Panc1 (cell line): Measurements from ENCODE around the gene CD34. TPM values are rescaled to one million over a fixed set of nuclear protein-coding genes. Genes with fewer than 3 reads are reported as not detected.
"Not testable (repeated sequence)": the region's sequence is repeated elsewhere in the genome, so short reads cannot be mapped to it uniquely, and the experiment has no call there.

Experiments used
- ATAC-seq: fragments of 200-7000 bp; cut with Tn5 transposase; 2 replicates; pipeline ENCODE4 v1.9.1; 2020; ENCODE audit warnings: mild to moderate bottlenecking, moderate library complexity
- BruUV-seq: library from RNA; stranded (reverse); fragments of 400-500 nt; replicated peaks from 2 replicates; lab custom pipeline; 2021; lab: Mats Ljungman, UMichigan
- CTCF ChIA-PET: fragments of 300-600 bp; sonication (Branson Sonifier 250); formaldehyde crosslinking; loops from one replicate; lab custom pipeline; 2022; ENCODE audit warnings: antibody characterized with exemption; lab: Charles Lee
- POLR2A ChIA-PET: fragments of 300-600 bp; sonication (Branson Sonifier 250); formaldehyde crosslinking; loops from one replicate; lab custom pipeline; 2022; ENCODE audit warnings: antibody characterized with exemption; lab: Charles Lee
- DNase-seq: peaks from one replicate; pipeline ENCODE4 v3.0.0-alpha.2; 2010; ENCODE audit warnings: low read depth, low spot score
- H3K27ac ChIP-seq: 2 replicates; pipeline ENCODE4 v1.5.1; 2011; ENCODE audit warnings: mild to moderate bottlenecking, low read length, inconsistent platforms
- H3K27me3 ChIP-seq: fragments of 200-500 bp; sonication (Bioruptor generic); 2 replicates; pipeline ENCODE4 v1.6.0; 2014; ENCODE audit warnings: low read length, inconsistent platforms; ENCODE audit not compliant: control insufficient read depth, insufficient read depth
- H3K36me3 ChIP-seq: fragments of 200-500 bp; sonication (Bioruptor generic); 2 replicates; pipeline ENCODE4 v1.5.1; 2014; ENCODE audit warnings: inconsistent platforms, mild to moderate bottlenecking, low read length, moderate library complexity; ENCODE audit not compliant: control insufficient read depth, insufficient read depth
- H3K4me1 ChIP-seq: 2 replicates; pipeline ENCODE4 v1.5.1; 2011; ENCODE audit warnings: inconsistent platforms, mild to moderate bottlenecking, low read length, moderate library complexity; ENCODE audit not compliant: control insufficient read depth, insufficient read depth
- H3K4me3 ChIP-seq, 2 experiments: 2 replicates each; pipeline ENCODE4 v1.5.1; 2011 to 2012; ENCODE audit warnings: low read depth in 2 of 2, low read length in 2 of 2, mild to moderate bottlenecking in 2 of 2, inconsistent platforms in 1 of 2, moderate library complexity in 1 of 2
- H3K9me3 ChIP-seq: fragments of 200-500 bp; sonication (Bioruptor generic); 2 replicates; pipeline ENCODE4 v1.5.1; 2014; ENCODE audit warnings: low read depth, mild to moderate bottlenecking, inconsistent platforms, low read length, moderate library complexity; ENCODE audit not compliant: control insufficient read depth, insufficient read depth
- POLR2AphosphoS5 ChIP-seq: IDR thresholded peaks from 2 replicates; pipeline ENCODE4 v1.6.1; 2012; ENCODE audit warnings: mild to moderate bottlenecking, low read depth, low read length, moderate library complexity
- SIN3A ChIP-seq: IDR thresholded peaks from 2 replicates; pipeline ENCODE4 v1.6.1; 2012; ENCODE audit warnings: low read depth, mild to moderate bottlenecking, low read length, moderate library complexity, borderline replicate concordance; ENCODE audit not compliant: insufficient read depth
- TCF7L2 ChIP-seq: IDR thresholded peaks from 2 replicates; pipeline ENCODE4 v1.6.1; 2011; ENCODE audit warnings: mild to moderate bottlenecking, low read depth, low read length, inconsistent platforms
- in situ Hi-C: cut with HindIII; loops from 2 replicates; pipeline ENCODE4 v1.10.0; 2016; ENCODE audit warnings: low sequenced_read_pairs, low pct_unique_long_range_greater_than_20kb
- intact Hi-C: fragments of 100-400 bp; cut with micrococcal nuclease; formaldehyde crosslinking; loops from one replicate; pipeline ENCODE4 v1.10.0; 2022; ENCODE audit not compliant: unreplicated experiment
- total RNA-seq: library from RNA; stranded (reverse); gene quantifications from one replicate; pipeline ENCODE4 v1.2.1, GENCODE V29; 2021; ENCODE audit not compliant: unreplicated experiment
- TF ChIP-seq, protein P1 (sequence below): fragments of 450-650 bp; IDR thresholded peaks from 2 replicates; pipeline ENCODE4 v1.5.1; 2017; ENCODE audit warnings: mild to moderate bottlenecking
- TF ChIP-seq, protein P2 (sequence below), 2 experiments: IDR thresholded peaks; 2 replicates each; pipeline ENCODE4 v1.6.1; 2011 to 2012; ENCODE audit warnings: low read depth in 2 of 2, control low read depth in 1 of 2, low read length in 1 of 2, mild to moderate bottlenecking in 1 of 2, moderate library complexity in 1 of 2; ENCODE audit not compliant: insufficient read depth in 1 of 2

CD34 gene
- total RNA-seq, 1 experiment from 2014 or later = 0.15 TPM

DNA sequence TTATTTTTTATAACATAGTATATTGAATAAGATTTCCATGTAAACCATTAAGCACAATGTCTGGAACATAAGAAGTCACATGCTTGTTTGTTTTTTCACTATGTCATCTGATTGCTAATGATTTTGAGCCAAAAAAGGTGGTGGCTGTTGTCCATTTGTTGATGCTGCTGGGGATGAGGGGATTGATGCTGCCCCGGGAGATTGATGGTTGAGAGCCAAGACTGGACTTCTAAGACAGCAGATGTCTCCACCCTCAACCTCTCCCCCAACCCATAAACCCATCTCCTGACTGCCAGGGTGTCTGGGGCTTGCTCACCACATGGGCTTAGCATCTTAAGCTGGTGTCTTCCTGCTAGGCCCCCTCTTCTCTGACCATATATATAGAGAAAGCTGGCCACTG is 35.8 kb upstream of the CD34 start:
- 0 out of 2 replicates have a peak, but pooled peaks cover 4% of the 10 kb centered on the region for H3K27me3 ChIP-seq
- H3K36me3 ChIP-seq = no peaks in the 10 kb centered on the region
- H3K4me1 ChIP-seq = no peaks in the 10 kb centered on the region
- TF ChIP-seq, protein P1, sequence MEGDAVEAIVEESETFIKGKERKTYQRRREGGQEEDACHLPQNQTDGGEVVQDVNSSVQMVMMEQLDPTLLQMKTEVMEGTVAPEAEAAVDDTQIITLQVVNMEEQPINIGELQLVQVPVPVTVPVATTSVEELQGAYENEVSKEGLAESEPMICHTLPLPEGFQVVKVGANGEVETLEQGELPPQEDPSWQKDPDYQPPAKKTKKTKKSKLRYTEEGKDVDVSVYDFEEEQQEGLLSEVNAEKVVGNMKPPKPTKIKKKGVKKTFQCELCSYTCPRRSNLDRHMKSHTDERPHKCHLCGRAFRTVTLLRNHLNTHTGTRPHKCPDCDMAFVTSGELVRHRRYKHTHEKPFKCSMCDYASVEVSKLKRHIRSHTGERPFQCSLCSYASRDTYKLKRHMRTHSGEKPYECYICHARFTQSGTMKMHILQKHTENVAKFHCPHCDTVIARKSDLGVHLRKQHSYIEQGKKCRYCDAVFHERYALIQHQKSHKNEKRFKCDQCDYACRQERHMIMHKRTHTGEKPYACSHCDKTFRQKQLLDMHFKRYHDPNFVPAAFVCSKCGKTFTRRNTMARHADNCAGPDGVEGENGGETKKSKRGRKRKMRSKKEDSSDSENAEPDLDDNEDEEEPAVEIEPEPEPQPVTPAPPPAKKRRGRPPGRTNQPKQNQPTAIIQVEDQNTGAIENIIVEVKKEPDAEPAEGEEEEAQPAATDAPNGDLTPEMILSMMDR = no peak
- TF ChIP-seq POLR2AphosphoS5 = no peak
- no peak for TF ChIP-seq TCF7L2
- TF ChIP-seq, protein P2, sequence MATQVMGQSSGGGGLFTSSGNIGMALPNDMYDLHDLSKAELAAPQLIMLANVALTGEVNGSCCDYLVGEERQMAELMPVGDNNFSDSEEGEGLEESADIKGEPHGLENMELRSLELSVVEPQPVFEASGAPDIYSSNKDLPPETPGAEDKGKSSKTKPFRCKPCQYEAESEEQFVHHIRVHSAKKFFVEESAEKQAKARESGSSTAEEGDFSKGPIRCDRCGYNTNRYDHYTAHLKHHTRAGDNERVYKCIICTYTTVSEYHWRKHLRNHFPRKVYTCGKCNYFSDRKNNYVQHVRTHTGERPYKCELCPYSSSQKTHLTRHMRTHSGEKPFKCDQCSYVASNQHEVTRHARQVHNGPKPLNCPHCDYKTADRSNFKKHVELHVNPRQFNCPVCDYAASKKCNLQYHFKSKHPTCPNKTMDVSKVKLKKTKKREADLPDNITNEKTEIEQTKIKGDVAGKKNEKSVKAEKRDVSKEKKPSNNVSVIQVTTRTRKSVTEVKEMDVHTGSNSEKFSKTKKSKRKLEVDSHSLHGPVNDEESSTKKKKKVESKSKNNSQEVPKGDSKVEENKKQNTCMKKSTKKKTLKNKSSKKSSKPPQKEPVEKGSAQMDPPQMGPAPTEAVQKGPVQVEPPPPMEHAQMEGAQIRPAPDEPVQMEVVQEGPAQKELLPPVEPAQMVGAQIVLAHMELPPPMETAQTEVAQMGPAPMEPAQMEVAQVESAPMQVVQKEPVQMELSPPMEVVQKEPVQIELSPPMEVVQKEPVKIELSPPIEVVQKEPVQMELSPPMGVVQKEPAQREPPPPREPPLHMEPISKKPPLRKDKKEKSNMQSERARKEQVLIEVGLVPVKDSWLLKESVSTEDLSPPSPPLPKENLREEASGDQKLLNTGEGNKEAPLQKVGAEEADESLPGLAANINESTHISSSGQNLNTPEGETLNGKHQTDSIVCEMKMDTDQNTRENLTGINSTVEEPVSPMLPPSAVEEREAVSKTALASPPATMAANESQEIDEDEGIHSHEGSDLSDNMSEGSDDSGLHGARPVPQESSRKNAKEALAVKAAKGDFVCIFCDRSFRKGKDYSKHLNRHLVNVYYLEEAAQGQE (IDR thresholded peaks at IDR 0.05; ENCODE audit: insufficient read depth in 1 of 2, low read depth in 2 of 2, low read length in 1 of 2) = no peak
- TF ChIP-seq SIN3A = no peak
- DNase-seq = no peak
- no peaks in the 10 kb centered on the region for H3K9me3 ChIP-seq
- ATAC-seq = no peak
- no peak overlapping the region for H3K4me3 ChIP-seq
- intact Hi-C loops = no loop called here
- no peak overlapping the region for H3K27ac ChIP-seq
- ChIA-PET POLR2A (no interaction called here), CTCF (no interaction called here)
- in situ Hi-C loops = no loop called here
- BruUV-seq = no TSS peak

DNA sequence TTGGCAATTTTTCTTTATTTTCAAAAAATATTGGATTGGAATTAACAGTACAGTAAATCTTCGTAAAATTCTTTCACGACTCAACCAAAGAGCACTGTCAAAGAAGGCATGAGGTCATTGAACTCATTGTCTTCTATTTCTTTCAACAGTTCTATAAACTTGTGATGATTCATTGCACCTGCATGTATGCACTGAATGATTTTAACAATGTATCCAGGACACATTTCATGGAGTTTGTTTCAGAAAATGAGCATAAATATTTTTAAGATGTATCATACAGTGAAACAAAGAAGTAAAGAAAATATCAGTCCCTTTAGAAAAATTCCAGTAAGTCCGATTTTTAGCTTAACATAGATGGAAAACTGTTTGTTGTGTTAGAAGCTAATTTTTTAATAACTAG is 33.6 kb upstream of the CD34 start:
- Histone ChIP-seq H3K4me1 (no peaks in the 10 kb centered on the region), H3K36me3 (no peaks in the 10 kb centered on the region), H3K27ac (no peak overlapping the region), H3K9me3 (no peaks in the 10 kb centered on the region), H3K4me3 (no peak overlapping the region), H3K27me3 (no peaks in the 10 kb centered on the region)
- no TSS peak for BruUV-seq
- DNase-seq (no peak), ATAC-seq (no peak)
- intact Hi-C loops = no loop called here
- CTCF ChIA-PET = no interaction called here
- POLR2A ChIA-PET = no interaction called here
- in situ Hi-C loops = no loop called here
- no peak for TF ChIP-seq POLR2AphosphoS5
- TF ChIP-seq, protein P2 (IDR thresholded peaks at IDR 0.05; ENCODE audit: insufficient read depth in 1 of 2, low read depth in 2 of 2, low read length in 1 of 2) = no peak
- TF ChIP-seq, protein P1 = no peak
- TF ChIP-seq TCF7L2 = no peak
- TF ChIP-seq SIN3A = no peak

DNA sequence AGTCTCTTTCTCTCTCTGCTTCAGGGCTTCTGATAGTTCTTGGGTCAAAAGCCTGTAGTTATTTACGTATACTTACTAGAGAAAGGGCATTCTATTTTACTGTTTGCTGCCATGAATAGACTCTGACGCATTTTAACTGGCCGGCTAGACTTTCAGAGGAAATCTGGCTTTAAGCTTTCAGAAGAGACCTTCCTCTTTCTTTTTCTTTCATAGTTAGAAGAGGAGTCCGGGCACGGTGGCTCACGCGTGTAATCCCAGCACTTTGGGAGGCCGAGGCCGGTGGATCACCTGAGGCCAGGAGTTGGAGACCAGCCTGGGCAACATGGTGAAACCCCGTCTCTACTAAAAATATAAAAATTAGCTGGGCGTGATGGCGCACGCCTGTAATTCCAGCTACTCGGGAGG is 31.4 kb upstream of the CD34 start:
- H3K36me3 ChIP-seq, ATAC-seq, in situ Hi-C loops, BruUV-seq, POLR2A ChIA-PET, intact Hi-C loops, H3K4me3 ChIP-seq, H3K27ac ChIP-seq, DNase-seq, H3K27me3 ChIP-seq, H3K9me3 ChIP-seq, H3K4me1 ChIP-seq: not testable (repeated sequence)
- CTCF ChIA-PET = interaction anchor here (0.6 to 0.7 kb wide), 2 partner anchors 10 to 45 kb away, joined by 3 to 6 read pairs; no protein-coding TSS in a partner anchor
